Neural cell (in vitro differentiated cells): Measurements from ENCODE around the gene ARTN. TPM values are rescaled to one million over a fixed set of nuclear protein-coding genes. Genes with fewer than 3 reads are reported as not detected.

Experiments used
- H2AFZ ChIP-seq: fragments of 200-600, 300-800 bp; sonication (generic), shearing (Covaris generic); 2 replicates; pipeline ENCODE4 v1.6.0; 2014; ENCODE audit warnings: low read depth, mild to moderate bottlenecking, antibody characterized with exemption, low read length, moderate library complexity
- H3F3A ChIP-seq: fragments of 200-600 bp; shearing (Covaris generic); 2 replicates; pipeline ENCODE4 v1.6.1; 2016; ENCODE audit warnings: mild to moderate bottlenecking, moderate library complexity, mixed read lengths, antibody characterized with exemption, low read length; ENCODE audit not compliant: insufficient read depth, poor library complexity, severe bottlenecking
- H3K27ac ChIP-seq: fragments of 200-600, 300-800 bp; sonication (generic), shearing (Covaris generic); 2 replicates; pipeline ENCODE4 v1.5.1; 2014; ENCODE audit warnings: mild to moderate bottlenecking, low read length, moderate library complexity
- H3K27me3 ChIP-seq: fragments of 300-800, 200-600 bp; sonication (generic), shearing (Covaris generic); 2 replicates; pipeline ENCODE4 v1.6.0; 2014; ENCODE audit warnings: mild to moderate bottlenecking, low read depth, low read length, moderate library complexity; ENCODE audit not compliant: insufficient read depth
- H3K36me3 ChIP-seq: fragments of 300-800, 200-600 bp; sonication (generic), shearing (Covaris generic); 2 replicates; pipeline ENCODE4 v1.5.1; 2014; ENCODE audit warnings: mild to moderate bottlenecking, antibody characterized with exemption, low read length, moderate library complexity; ENCODE audit not compliant: insufficient read depth
- H3K4me2 ChIP-seq: fragments of 300-800, 200-600 bp; sonication (generic), shearing (Covaris generic); 2 replicates; pipeline ENCODE4 v1.6.0; 2014; ENCODE audit warnings: mild to moderate bottlenecking, low read length
- H3K4me3 ChIP-seq: fragments of 300-800, 200-600 bp; sonication (generic), shearing (Covaris generic); 2 replicates; pipeline ENCODE4 v1.5.1; 2014; ENCODE audit warnings: mild to moderate bottlenecking, low read length, moderate library complexity
- H3K79me2 ChIP-seq: fragments of 200-600 bp; shearing (Covaris generic); replicated peaks from 2 replicates; pipeline ENCODE4 v1.6.0; 2014; ENCODE audit warnings: mild to moderate bottlenecking, low read length, moderate library complexity; ENCODE audit not compliant: insufficient read depth
- H3K9ac ChIP-seq: fragments of 300-800, 200-600 bp; sonication (generic), shearing (Covaris generic); 2 replicates; pipeline ENCODE4 v1.6.1; 2016; ENCODE audit warnings: mild to moderate bottlenecking, low read length, mixed read lengths
- H3K9me2 ChIP-seq: fragments of 200-600 bp; shearing (Covaris generic); 2 replicates; pipeline ENCODE4 v1.6.1; 2016; ENCODE audit warnings: mild to moderate bottlenecking, low read length, mixed read lengths; ENCODE audit not compliant: insufficient read depth
- H3K9me3 ChIP-seq: fragments of 200-600, 300-800 bp; sonication (generic), shearing (Covaris generic); 2 replicates; pipeline ENCODE4 v1.6.1; 2016; ENCODE audit warnings: mild to moderate bottlenecking, mixed run types, low read length, moderate library complexity, mixed read lengths
- H4K20me1 ChIP-seq: fragments of 200-600 bp; shearing (Covaris generic); 2 replicates; pipeline ENCODE4 v1.6.1; 2016; ENCODE audit warnings: mild to moderate bottlenecking, mixed run types; ENCODE audit not compliant: insufficient read depth
- CTCF ChIP-seq: fragments of 450-650 bp; IDR thresholded peaks from 2 replicates; pipeline ENCODE4 v1.5.1; 2014; ENCODE audit warnings: antibody characterized with exemption, mild to moderate bottlenecking, moderate library complexity; ENCODE audit not compliant: poor library complexity, severe bottlenecking
- EP300 ChIP-seq: fragments of 450-650 bp; conservative IDR thresholded peaks from 2 replicates; pipeline ENCODE4 v1.6.1; 2014; ENCODE audit warnings: antibody characterized with exemption, mild to moderate bottlenecking, moderate library complexity; ENCODE audit not compliant: poor library complexity, severe bottlenecking
- EZH2 ChIP-seq: fragments of 200-600, 300-800 bp; shearing (Covaris generic), sonication (generic); IDR thresholded peaks from 2 replicates; pipeline ENCODE4 v1.6.1; 2014; ENCODE audit warnings: antibody characterized with exemption, low read length, borderline replicate concordance, mild to moderate bottlenecking; ENCODE audit not compliant: insufficient read depth, poor library complexity, severe bottlenecking
- MXI1 ChIP-seq: fragments of 450-650 bp; conservative IDR thresholded peaks from 2 replicates; pipeline ENCODE4 v1.6.1; 2014; ENCODE audit warnings: antibody characterized with exemption, mild to moderate bottlenecking; ENCODE audit not compliant: poor library complexity, severe bottlenecking
- POLR2AphosphoS5 ChIP-seq: IDR thresholded peaks from 2 replicates; pipeline ENCODE4 v1.6.1; 2012
- RAD21 ChIP-seq: fragments of 450-650 bp; conservative IDR thresholded peaks from 2 replicates; pipeline ENCODE4 v1.6.1; 2014; ENCODE audit warnings: antibody characterized with exemption, mild to moderate bottlenecking, moderate library complexity
- REST ChIP-seq: IDR thresholded peaks from 2 replicates; pipeline ENCODE4 v1.6.1; 2012; ENCODE audit warnings: borderline replicate concordance
- SMC3 ChIP-seq: fragments of 450-650 bp; conservative IDR thresholded peaks from 2 replicates; pipeline ENCODE4 v1.6.1; 2014; ENCODE audit warnings: antibody characterized with exemption, mild to moderate bottlenecking, moderate library complexity; ENCODE audit not compliant: poor library complexity
- TAF1 ChIP-seq: IDR thresholded peaks from 2 replicates; pipeline ENCODE4 v1.6.1; 2012; ENCODE audit warnings: low read depth
- polyA plus RNA-seq: library from polyadenylated mRNA; depleted of rRNA; stranded (reverse); fragments of >200 nt; gene quantifications from 2 replicates; pipeline ENCODE4 v1.2.3, GENCODE V29; 2014

Gene ARTN
- polyA plus RNA-seq, 1 donor from 2014 or later, result 1.4 TPM

GRCh38 chr1:43925846-43926245 lies 7.8 kb upstream of the ARTN start:
- H3K4me3 ChIP-seq, result no peak overlapping the region
- H3F3A ChIP-seq, result no peaks in the 10 kb centered on the region
- H3K27ac ChIP-seq, result no peak overlapping the region
- H3K27me3 ChIP-seq, result no peaks in the 10 kb centered on the region
- H3K9me2 ChIP-seq, result no peaks in the 10 kb centered on the region
- H3K79me2 ChIP-seq, result no peaks in the 10 kb centered on the region
- no peak overlapping the region for H3K9ac ChIP-seq
- no peaks in the 10 kb centered on the region for H4K20me1 ChIP-seq
- no peak for TF ChIP-seq EZH2
- H2AFZ ChIP-seq, result no peak overlapping the region
- no peak overlapping the region for H3K4me2 ChIP-seq
- no peaks in the 10 kb centered on the region for H3K9me3 ChIP-seq
- H3K36me3 ChIP-seq, result no peaks in the 10 kb centered on the region

DNA sequence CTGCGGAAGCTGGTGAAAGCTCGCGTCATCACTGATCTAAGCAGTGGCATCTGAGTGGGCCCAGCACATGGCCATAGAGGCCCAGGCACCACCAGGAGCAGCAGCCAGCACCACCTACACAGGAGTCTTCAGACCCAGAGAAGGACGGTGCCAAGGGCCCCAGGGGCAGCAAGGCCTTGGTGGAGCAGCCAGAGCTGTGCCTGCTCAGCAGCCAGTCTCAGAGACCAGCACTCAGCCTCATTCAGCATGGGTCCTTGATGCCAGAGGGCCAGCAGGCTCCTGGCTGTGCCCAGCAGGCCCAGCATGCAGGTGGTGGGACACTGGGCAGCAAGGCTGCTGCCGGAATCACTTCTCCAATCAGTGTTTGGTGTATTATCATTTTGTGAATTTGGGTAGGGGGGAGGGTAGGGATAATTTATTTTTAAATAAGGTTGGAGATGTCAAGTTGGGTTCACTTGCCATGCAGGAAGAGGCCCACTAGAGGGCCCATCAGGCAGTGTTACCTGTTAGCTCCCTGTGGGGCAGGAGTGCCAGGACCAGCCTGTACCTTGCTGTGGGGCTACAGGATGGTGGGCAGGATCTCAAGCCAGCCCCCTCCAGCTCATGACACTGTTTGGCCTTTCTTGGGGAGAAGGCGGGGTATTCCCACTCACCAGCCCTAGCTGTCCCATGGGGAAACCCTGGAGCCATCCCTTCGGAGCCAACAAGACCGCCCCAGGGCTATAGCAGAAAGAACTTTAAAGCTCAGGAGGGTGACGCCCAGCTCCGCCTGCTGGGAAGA lies 3.2 kb upstream of the ARTN start:
- no peak overlapping the region for H3K4me2 ChIP-seq
- no peaks in the 10 kb centered on the region for H3K36me3 ChIP-seq
- H3K79me2 ChIP-seq, result no peaks in the 10 kb centered on the region
- H3K9ac ChIP-seq, result no peak overlapping the region
- no peak overlapping the region for H2AFZ ChIP-seq
- H3F3A ChIP-seq, result no peaks in the 10 kb centered on the region
- no peaks in the 10 kb centered on the region for H4K20me1 ChIP-seq
- peaks cover 20% of the 10 kb centered on the region for H3K27me3 ChIP-seq
- no peak overlapping the region for H3K27ac ChIP-seq
- no peaks in the 10 kb centered on the region for H3K9me2 ChIP-seq
- TF ChIP-seq POLR2AphosphoS5 (no peak), SMC3 (no peak), EP300 (no peak), CTCF (peak; percentile 17)
- no peak overlapping the region for H3K4me3 ChIP-seq
- H3K9me3 ChIP-seq, result no peaks in the 10 kb centered on the region

- Histone ChIP-seq H3K4me3 (no peak overlapping the region), H3K9me3 (no peaks in the 10 kb centered on the region), H3K27ac (no peak overlapping the region), H3F3A (no peaks in the 10 kb centered on the region), H4K20me1 (no peaks in the 10 kb centered on the region), H3K79me2 (no peaks in the 10 kb centered on the region), H3K36me3 (no peaks in the 10 kb centered on the region), H3K9me2 (no peaks in the 10 kb centered on the region), H2AFZ (no peak overlapping the region), H3K9ac (no peak overlapping the region), H3K27me3 (peaks cover 26% of the 10 kb centered on the region), H3K4me2 (no peak overlapping the region)
- TF ChIP-seq CTCF (no peak), EP300 (no peak), REST (no peak), RAD21 (no peak), EZH2 (no peak), MXI1 (no peak), TAF1 (no peak), SMC3 (no peak), POLR2AphosphoS5 (no peak)
These were observed 2.7 kb upstream of the ARTN start for GRCh38 chr1:43930949-43931275.
